ELF-1 (cell line): ENCODE measurements around the gene WNT4.

Experiments
- DNase-seq: peaks from one replicate; pipeline ENCODE4 v3.0.0-alpha.2; 2016; ENCODE audit warnings: low read depth, low spot score

WNT4 gene

GRCh38 chr1:22131062-22131461 is 11.8 kb downstream of the WNT4 start:
- no peak for DNase-seq

- DNase-seq: no peak
Observed at GRCh38 chr1:22129501-22130117, 13.3 kb downstream of the WNT4 start.

GRCh38 chr1:22128392-22128791 is 14.5 kb downstream of the WNT4 start:
- DNase-seq: no peak

- DNase-seq: no peak
Observed at GRCh38 chr1:22127731-22128130, 15.2 kb downstream of the WNT4 start.

DNA sequence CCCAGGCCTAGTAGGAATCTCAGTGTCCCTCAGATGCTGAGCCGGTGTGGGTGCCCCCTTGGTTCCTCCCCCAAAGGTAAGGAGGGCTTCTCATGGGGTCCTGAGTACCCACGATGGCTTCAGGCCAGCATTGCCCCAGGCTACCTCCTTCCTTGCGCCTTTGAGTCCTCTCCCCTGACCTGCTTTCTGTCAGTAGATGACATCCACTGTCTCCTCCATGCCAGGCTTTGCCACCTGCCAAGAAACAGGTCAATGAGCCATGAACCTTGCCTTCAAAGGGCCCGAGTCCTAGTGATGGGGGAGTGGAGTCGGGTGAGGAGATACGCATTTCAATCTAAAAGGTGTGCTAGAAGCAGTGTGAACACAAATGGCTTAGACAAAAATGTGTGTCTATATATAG is 15.6 kb downstream of the WNT4 start:
- no peak for DNase-seq

- DNase-seq: no peak
Observed at GRCh38 chr1:22126531-22126930, 16.4 kb downstream of the WNT4 start.

- DNase-seq: no peak
Observed at GRCh38 chr1:22124592-22125229, 18.2 kb downstream of the WNT4 start.

GRCh38 chr1:22123901-22124404 is 18.9 kb downstream of the WNT4 start:
- DNase-seq: no peak

DNA sequence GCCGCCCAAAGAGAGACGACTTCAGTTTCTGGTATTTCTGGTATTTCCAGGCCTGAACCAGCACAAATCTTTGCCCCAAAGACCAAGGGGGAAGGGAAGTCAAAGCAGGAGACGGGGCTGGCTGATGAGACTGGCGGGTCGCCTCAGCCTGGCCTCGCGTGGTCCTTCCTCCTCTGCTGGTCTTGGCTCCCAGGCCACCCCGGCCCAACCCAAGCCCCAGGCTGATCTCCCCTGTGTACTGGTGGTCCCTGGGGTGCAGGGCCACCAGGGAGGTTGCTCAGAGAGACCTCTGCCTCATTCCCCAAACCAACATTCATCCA is 19.9 kb downstream of the WNT4 start:
- peak; percentile 75 for DNase-seq

DNA sequence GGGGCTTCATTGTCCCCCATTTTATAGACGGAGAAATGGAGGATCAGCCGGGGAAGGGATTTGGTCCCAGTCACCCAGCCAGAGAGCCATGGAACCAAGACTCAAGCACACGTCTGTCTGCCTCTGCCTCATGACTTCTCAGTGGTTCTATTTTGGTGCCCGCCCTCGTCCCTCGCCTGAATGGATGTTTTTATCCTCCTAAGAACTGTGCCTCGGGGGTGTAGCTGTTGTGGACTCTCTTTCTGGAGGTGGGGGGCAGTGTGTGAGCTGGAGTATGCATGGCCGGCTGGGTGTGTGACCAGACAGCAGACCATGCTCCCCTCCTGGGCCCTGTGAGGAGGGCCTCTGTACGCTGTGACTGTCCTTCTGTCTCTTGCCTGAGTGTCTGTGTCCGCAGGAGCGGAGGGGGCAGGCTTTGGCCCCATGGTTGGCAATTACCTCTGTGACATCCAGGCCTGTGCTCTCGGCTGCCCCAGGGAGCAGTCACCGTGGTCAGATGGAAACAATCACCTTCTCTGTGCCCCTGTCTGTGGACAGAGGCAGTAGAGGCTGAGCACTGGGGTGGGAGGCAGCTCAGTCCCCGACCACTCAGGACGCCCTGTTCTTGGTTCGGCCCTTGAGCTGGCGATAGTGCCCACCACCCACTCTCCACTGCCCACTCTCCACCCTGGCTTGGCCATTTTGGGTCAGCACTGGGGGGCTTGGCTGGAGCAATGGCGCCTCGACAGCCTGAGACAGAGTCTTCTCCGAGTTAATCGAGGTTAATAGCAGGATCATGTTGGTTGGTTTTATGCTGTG is 20.4 kb downstream of the WNT4 start:
- DNase-seq: peak; percentile 50

DNA sequence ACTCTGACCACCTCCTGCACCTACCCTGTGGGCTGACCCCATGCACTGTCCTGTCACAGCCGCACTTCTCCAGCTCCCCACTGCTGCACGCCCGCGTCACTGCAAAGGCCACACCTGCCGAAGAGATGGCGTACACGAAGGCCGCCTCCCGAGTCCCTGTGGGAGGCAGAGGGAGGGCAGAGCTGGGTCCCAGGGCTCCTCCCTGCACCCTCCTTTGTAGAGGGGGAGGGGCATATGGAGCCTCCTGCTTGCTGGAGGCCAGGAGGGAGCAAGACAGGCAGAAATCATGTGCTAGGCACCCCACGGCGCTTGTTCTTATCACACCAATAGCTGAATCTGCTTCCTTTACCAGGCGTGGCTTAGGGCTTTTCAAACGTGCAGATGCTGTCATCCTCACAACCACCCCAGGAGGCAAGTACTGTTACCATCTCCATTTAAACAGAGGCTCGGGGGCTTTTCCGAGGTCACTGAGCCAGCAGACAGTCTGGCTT is 21.4 kb downstream of the WNT4 start:
- peak; percentile 92 for DNase-seq

DNA sequence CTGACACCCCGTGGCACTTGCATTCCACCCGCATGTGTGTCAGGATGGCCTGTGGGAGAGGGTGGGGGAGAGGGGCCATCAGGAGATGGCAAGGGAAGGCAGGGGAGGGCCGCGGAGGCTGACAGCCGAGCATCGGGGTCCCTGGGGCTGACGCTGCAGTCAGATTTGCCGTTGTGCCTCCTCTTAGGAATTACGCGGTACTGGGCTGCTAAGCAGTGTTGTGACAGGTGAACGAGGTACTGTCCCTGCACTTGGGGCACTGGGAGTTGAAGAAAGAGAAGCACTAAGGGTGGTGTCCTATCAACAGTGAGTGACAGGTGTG is 22.5 kb downstream of the WNT4 start:
- no peak for DNase-seq

DNA sequence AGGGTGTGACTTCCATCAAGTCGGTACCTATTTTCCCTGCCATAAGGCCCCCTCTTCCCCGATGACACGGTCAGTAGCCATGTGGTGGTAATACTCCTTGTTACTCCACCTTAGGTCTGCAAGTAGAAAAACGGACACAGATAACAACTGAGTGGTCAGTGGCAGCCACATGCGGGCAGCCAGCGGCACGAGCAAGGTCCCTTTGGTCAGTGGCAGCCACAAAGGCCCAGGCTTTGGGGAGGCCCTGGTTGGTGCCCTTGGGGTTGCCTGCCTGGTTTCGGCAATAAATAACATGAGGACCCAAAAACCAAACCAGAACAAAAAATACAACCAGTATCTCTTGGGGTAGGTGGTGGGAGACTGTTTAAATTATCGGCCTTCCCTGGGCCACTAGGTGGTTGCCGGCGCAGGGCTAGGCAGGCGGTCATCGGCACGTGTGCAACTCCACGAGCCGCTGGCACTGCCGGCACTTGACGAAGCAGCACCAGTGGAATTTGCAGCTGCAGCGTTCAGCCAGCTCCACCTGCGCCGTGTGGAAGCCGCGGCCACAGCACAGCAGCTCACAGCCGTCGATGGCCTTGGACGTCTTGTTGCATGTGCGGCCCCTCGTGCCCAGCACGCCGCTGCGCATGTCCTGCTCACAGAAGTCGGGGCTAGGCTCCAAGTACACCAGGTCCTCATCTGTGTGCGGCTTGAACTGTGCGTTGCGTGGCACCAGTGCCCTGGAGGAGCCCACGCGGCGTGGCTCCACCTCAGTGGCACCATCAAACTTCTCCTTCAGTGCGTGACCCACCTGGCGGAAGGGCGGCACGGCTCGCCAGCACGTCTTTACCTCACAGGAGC is 23.1 kb downstream of the WNT4 start:
- DNase-seq: no peak

DNA sequence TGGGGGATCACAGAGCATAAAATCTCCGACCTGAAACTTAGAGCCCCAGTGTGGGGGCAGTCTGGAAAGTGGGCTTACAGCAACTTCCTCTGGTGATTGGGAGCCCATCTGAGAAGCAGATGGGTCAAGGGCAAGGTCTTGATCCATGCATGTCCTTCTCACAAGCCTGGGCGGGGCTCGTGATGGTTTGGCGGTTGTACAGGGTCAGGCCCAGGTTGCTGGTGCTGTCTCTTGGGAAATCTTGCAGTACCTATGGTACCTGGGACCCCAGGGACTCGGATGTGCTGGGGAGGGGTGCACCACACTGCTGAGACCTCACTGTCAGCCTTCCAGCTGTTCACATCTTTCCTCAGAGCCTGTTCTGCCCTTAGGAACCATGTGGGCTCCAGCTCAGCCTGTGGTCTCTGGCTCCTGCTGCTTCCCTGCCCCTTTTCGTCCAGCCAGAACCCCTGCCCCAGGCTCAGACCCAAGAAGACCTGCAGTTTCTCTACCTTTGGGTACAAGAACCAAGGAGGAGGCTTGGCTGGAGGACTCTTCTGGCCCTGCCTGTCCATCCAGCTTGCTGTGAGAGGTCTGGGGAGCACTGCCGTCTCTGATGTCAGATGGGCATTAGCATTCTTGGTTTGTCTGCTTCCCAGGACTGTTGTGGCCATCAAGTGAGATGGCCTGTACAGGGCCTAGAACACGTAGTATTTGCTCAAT is 24.5 kb downstream of the WNT4 start:
- DNase-seq: no peak

DNA sequence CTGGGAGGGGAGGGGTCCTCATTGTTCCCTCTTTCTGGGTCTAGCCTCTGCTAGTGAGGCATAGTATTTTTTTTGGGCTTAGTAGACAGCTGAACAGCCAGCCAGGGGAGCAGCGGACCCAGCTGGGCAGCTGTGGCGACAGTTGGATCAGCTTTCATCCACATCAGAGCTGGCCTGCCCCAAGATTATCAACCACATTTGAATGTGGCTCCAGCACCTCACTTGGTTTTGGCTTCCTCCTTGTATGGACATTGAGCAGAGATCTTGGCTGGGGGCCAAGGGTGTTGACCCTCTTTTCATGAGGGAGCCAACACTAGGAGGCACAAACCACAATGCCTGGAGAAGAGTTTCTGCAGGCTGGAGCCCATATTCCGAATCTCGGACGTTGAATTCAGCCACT is 25.0 kb downstream of the WNT4 start:
- DNase-seq: no peak

- no peak for DNase-seq
Observed at GRCh38 chr1:22117238-22117637, 25.7 kb downstream of the WNT4 start.

DNA sequence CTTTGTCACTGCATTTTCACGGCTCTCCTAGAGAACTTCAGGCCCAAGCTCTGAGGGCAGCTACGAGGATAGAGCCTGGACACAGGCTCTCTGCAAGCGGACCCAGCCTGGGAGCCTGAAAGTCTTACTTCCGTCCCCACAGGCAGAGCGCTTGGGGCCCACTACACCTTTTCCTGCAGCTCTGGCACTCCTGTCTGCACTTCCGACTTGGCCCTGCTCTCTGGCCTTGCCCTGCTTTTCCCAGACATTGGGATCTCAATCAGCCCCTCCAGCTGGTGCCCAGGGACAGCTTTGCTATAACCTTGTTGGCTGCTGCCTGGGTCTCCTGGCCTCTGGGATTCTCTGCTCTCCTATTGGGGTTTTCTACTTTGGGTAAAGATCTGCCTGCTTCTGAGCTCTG is 27.6 kb downstream of the WNT4 start:
- no peak for DNase-seq

DNA sequence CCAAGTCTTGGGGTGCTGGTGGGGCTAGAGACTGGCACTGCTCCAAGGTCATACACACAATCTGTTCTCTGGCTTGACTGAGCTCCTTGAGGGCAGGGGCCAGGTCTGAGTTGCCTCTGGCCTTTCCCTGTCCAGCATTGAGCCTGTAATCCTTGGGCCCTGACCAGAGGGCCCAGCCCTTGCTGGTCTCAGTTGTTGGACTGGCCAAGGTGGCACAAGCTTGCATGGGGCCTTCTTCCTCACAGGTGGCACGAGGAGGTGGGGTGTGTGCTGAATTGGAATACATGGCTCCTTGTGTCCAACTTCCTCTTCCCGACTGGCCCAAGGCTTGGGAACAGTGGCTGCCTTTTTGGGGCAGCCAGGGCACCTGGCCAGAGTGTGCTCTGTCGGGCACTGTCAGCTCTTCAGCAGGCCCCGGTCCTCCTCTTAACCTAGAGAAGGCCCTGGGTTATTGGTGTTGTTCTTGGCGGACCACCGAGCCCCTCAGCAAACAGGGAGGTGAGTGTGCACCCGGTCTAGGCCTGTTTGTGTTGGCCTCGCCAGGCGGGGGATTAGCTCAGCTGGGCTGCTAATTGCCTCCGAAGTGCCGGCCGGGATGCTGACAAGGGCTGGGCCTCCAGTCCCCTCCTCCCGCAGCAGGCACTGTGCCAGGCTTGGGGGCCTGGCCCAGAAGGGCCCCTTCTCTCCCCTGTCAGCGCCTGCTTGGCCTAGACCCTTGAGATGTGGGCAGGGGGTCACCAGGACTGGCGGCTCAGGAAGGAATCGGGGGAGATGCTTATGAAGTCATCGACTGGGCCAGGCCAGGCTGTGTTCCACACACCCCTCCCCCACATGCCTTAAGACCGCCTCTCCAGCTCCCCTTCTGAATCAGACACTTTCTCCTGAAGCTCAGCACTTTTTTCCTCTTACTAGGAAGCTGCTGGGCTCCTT is 28.5 kb downstream of the WNT4 start:
- peak; percentile 41 for DNase-seq

DNA sequence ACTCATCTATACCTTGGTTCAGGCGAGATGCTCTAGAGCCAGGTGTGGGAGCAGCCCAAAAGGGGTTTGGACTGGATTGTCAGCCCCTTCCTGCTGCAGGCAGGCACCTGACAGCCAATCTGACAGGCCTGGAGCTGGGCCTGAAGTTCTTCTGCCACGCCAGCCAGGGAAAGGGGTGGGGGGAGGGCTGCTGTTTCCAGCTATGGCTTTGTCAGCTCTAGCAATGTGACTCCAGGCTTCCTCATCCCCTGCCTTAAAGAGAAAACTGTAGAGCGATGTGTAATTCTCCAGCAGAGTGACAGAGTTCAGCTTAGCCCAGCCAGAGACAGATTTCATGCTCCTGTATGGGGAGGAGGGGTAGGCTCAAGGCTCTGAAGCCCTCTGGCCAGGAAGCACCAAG is 30.3 kb downstream of the WNT4 start:
- DNase-seq: no peak

GRCh38 chr1:22111620-22112019 is 31.3 kb downstream of the WNT4 start:
- no peak for DNase-seq
